CD4-positive, alpha-beta T cell (primary cell): Measurements from ENCODE around the gene NR0B1. TPM values are rescaled to one million over a fixed set of nuclear protein-coding genes. Genes with fewer than 3 reads are reported as not detected.

Experiments used
- ATAC-seq: fragments of 200-7000 bp; cut with Tn5 transposase; one replicate; pipeline ENCODE4 v1.10.0; 2022; ENCODE audit warnings: mild to moderate bottlenecking; ENCODE audit not compliant: poor library complexity
- CTCF ChIA-PET: fragments of 350-600 bp; sonication (Branson Sonifier 250); formaldehyde crosslinking; loops from one replicate; lab custom pipeline; 2021; ENCODE audit warnings: antibody characterized with exemption, inconsistent platforms; lab: Charles Lee
- POLR2A ChIA-PET: fragments of 350-600 bp; sonication (Branson Sonifier 250); formaldehyde crosslinking; loops from one replicate; lab custom pipeline; 2021; ENCODE audit warnings: antibody characterized with exemption, inconsistent platforms; lab: Charles Lee
- DNase-seq, 14 experiments: peaks; one replicate each; pipeline ENCODE4 v3.0.0-alpha.2; 2013 to 2020; ENCODE audit warnings: mixed read lengths in 2 of 14
- H3K27ac ChIP-seq, 2 donors: one replicate each; pipeline versions ENCODE4 v1.5.1 to v1.7.0; 2013; ENCODE audit warnings: low read length in 2 of 2, low read depth in 1 of 2, mild to moderate bottlenecking in 1 of 2
- H3K27me3 ChIP-seq, 2 experiments: 1 replicate in 1 of 2; 2 replicates in 1 of 2; pipeline versions ENCODE4 v1.6.1 to v1.7.0; 2013; ENCODE audit warnings: low read length in 2 of 2, control low read depth in 1 of 2, mild to moderate bottlenecking in 1 of 2, moderate library complexity in 1 of 2; ENCODE audit not compliant: insufficient read depth in 2 of 2, control insufficient read depth in 1 of 2
- H3K36me3 ChIP-seq: one replicate; pipeline ENCODE4 v1.6.1; 2013; ENCODE audit warnings: low read length, control low read depth; ENCODE audit not compliant: insufficient read depth
- H3K4me1 ChIP-seq: one replicate; pipeline ENCODE4 v1.6.1; 2013; ENCODE audit warnings: low read length, control low read depth; ENCODE audit not compliant: insufficient read depth
- H3K4me3 ChIP-seq: one replicate; pipeline ENCODE4 v1.5.1; 2013; ENCODE audit warnings: mild to moderate bottlenecking, low read length, moderate library complexity
- H3K9me3 ChIP-seq, 2 experiments: 1 replicate in 1 of 2; 2 replicates in 1 of 2; pipeline versions ENCODE4 v1.6.1 to v1.7.0; 2013; ENCODE audit warnings: low read length in 2 of 2, mild to moderate bottlenecking in 2 of 2, control low read depth in 1 of 2, moderate library complexity in 1 of 2; ENCODE audit not compliant: control insufficient read depth in 1 of 2, insufficient read depth in 1 of 2
- H3K27ac Mint-ChIP-seq: one replicate; pipeline ENCODE4 v1.8.0; 2020; ENCODE audit warnings: mixed read lengths
- H3K27me3 Mint-ChIP-seq: one replicate; pipeline ENCODE4 v1.8.0; 2021; ENCODE audit warnings: mixed read lengths
- H3K36me3 Mint-ChIP-seq: one replicate; pipeline ENCODE4 v1.8.0; 2021; ENCODE audit warnings: low read depth, mixed read lengths
- H3K4me1 Mint-ChIP-seq: one replicate; pipeline ENCODE4 v1.8.0; 2021; ENCODE audit warnings: low read depth, mixed read lengths
- H3K4me3 Mint-ChIP-seq: one replicate; pipeline ENCODE4 v1.8.0; 2020; ENCODE audit warnings: mild to moderate bottlenecking, mixed read lengths
- H3K9me3 Mint-ChIP-seq: one replicate; pipeline ENCODE4 v1.8.0; 2020; ENCODE audit warnings: mixed read lengths
- CTCF ChIP-seq: fragments of 200-600 bp; IDR thresholded peaks from one replicate; pipeline ENCODE4 v1.8.0; 2022; ENCODE audit warnings: antibody characterized with exemption, mild to moderate bottlenecking
- intact Hi-C, 2 experiments: fragments of 100-400 bp; cut with DNase I in 1 of 2; cut with micrococcal nuclease in 1 of 2; formaldehyde crosslinking; loops; one replicate each; pipeline versions ENCODE4 v1.15.1 to v1.9.0; 2023 to 2025; cut with DNase I, micrococcal nuclease
- total RNA-seq, 174 experiments: library from RNA in 2 of 174; stranded (reverse) in 2 of 174; gene quantifications; one replicate each; pipeline ENCODE4 v1.2.3 and lab custom pipeline; 2021 to 2026

The NR0B1 gene
- total RNA-seq, 2 experiments from 2014 or later: not detected

- H3K9me3 Mint-ChIP-seq: no peaks in the 10 kb centered on the region
Measured at GRCh38 chrX:30259927-30260326, 49.3 kb downstream of the NR0B1 start.

More at GRCh38 chrX:30259927-30260326, 49.3 kb downstream of the NR0B1 start:
- ChIA-PET POLR2A (interaction anchor here (0.6 kb wide), 1 partner anchor 306 kb away, joined by 3 read pairs; no protein-coding TSS in a partner anchor), CTCF (no interaction called here)
- H3K9me3 ChIP-seq: no peaks in the 10 kb centered on the region
- H3K4me3 Mint-ChIP-seq: no peak overlapping the region
- no peaks in the 10 kb centered on the region for H3K4me1 ChIP-seq
- ATAC-seq: no peak
- no peak overlapping the region for H3K27ac ChIP-seq
- intact Hi-C loops: no loop called here
- no peaks in the 10 kb centered on the region for H3K36me3 Mint-ChIP-seq
- no peaks in the 10 kb centered on the region for H3K36me3 ChIP-seq
- H3K27ac Mint-ChIP-seq: no peak overlapping the region
- no peaks in the 10 kb centered on the region for H3K27me3 ChIP-seq
- no peaks in the 10 kb centered on the region for H3K27me3 Mint-ChIP-seq
- no peaks in the 10 kb centered on the region for H3K4me1 Mint-ChIP-seq
- no peak for DNase-seq
- no peak for TF ChIP-seq CTCF
- H3K4me3 ChIP-seq: no peak overlapping the region

Other genes starting within 250 kb of the NR0B1 start
- not detected for gene MAGEB2, start 93.8 kb downstream of the NR0B1 start, total RNA-seq
- gene MAGEB3, start 78.7 kb downstream of the NR0B1 start, total RNA-seq: not detected
- not detected for gene MAGEB4, start 67.4 kb downstream of the NR0B1 start, total RNA-seq
- not detected for gene MAGEB1, start 62.2 kb downstream of the NR0B1 start, total RNA-seq